ENCODE results near the gene ABHD1. TPM values are rescaled to one million over a fixed set of nuclear protein-coding genes. Genes with fewer than 3 reads are reported as not detected.
"Not testable (repeated sequence)": the region's sequence is repeated elsewhere in the genome, so short reads cannot be mapped to it uniquely, and the experiment has no call there.

ABHD1 gene
- polyA plus RNA-seq (not detected in 2 replicates), polyA minus RNA-seq (not detected in 2 replicates)

DNA sequence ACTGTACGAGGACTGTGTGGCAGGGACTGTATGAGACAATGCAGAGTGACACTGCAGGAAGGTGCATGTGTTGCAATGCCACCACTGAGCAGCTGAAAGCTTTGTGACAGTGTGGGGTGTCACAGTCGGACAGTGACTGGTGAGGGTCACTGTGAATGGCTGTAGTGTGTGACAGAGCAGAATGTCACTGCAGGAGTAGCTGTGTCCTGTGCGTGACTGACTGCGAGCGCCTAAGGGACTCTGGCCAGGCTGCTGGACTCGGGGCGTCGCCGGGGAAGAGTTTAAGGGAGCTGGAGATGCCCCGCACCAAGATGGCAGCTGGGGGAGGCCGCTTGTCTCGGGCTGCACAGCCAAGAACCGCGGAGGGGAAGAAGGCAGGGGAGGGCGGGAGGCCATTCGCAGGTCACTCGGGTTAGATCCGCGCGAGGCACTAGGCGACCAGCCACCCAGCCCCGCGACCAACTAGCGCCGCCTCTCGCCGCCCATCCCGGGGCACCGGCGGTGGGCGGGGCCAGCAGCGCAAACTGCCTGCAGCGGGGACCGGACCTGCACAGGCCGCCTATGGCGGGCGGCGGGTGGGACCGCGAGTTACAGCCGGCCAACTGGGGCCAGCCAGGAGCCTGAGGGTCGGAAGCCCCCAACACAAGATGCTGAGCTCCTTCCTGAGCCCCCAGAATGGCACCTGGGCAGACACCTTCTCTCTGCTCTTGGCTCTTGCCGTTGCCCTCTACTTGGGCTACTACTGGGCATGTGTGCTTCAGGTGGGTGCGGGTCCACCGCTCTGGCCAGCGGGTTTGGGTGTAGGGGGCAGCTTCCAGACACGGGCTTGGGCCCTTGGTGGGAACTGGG, at the start of gene ABHD1:
TSS of gene ABHD1 (plus strand) at position 514 of the 849 bp plus-strand sequence. CDS start at position 648, 134 bp downstream.
- H3K4me2 ChIP-seq (ENCODE audit: low read length) = no peak within 1 kb of the TSS
- no peak within 1 kb of the TSS for H2AFZ ChIP-seq (ENCODE audit: low read depth, low read length)

DNA sequence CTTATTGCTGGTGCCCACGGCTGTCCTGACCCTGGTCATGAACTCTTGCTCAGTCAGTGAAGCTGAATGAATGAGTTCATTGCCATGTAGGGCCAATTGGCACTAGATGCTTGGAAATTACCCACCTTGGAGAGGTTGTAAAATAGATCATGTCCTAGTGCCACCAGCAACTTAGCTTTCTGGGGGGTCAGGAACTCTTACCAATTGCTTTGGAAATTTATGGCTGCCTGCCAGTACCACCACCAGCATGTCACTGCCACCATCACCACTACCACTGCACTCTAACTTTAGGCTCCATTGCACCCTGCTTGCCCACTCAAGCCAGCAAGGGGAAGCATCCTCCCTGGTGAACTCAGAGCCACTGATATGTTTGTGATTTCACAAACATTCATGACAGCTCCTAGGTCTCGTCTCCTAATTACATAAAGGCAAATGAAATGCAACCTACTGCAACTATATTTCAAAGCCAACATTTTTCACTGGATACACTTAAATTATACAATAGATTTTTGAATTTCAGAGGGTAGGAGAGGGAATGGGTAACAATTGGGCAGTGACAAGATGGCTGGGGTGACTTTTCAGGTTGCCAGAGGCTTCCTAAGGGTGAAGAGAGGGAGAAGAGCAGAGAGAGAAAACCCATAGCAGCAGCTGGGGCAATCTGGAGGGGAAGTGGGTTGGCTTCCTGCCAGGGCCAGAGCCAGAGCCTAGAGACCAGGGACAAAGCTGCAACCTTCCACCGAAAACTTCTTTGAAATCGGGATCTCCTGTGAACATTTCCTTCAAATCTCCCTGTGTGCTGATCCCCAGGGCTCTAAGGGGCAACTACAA, 48.7 kb upstream of the ABHD1 start:
- H2AFZ ChIP-seq (ENCODE audit: low read depth, low read length) = no peak overlapping the region
- no peak overlapping the region for H3K9ac ChIP-seq (ENCODE audit: low read length)
- TF ChIP-seq, protein P1, sequence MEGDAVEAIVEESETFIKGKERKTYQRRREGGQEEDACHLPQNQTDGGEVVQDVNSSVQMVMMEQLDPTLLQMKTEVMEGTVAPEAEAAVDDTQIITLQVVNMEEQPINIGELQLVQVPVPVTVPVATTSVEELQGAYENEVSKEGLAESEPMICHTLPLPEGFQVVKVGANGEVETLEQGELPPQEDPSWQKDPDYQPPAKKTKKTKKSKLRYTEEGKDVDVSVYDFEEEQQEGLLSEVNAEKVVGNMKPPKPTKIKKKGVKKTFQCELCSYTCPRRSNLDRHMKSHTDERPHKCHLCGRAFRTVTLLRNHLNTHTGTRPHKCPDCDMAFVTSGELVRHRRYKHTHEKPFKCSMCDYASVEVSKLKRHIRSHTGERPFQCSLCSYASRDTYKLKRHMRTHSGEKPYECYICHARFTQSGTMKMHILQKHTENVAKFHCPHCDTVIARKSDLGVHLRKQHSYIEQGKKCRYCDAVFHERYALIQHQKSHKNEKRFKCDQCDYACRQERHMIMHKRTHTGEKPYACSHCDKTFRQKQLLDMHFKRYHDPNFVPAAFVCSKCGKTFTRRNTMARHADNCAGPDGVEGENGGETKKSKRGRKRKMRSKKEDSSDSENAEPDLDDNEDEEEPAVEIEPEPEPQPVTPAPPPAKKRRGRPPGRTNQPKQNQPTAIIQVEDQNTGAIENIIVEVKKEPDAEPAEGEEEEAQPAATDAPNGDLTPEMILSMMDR (IDR thresholded peaks at IDR 0.05; ENCODE audit: poor library complexity, severe bottlenecking) = no peak
- TF ChIP-seq EP300 (conservative IDR thresholded peaks at IDR 0.05; ENCODE audit: poor library complexity, severe bottlenecking) (no peak), MXI1 (conservative IDR thresholded peaks at IDR 0.05; ENCODE audit: poor library complexity, severe bottlenecking) (no peak), POLR2AphosphoS5 (IDR thresholded peaks at IDR 0.05) (no peak), TAF1 (IDR thresholded peaks at IDR 0.05; ENCODE audit: low read depth) (no peak), EZH2 (IDR thresholded peaks at IDR 0.05; ENCODE audit: borderline replicate concordance, insufficient read depth, low read length, poor library complexity, severe bottlenecking) (no peak), RAD21 (conservative IDR thresholded peaks at IDR 0.05) (no peak), SMC3 (conservative IDR thresholded peaks at IDR 0.05; ENCODE audit: poor library complexity) (no peak)
- TF ChIP-seq, protein P2, sequence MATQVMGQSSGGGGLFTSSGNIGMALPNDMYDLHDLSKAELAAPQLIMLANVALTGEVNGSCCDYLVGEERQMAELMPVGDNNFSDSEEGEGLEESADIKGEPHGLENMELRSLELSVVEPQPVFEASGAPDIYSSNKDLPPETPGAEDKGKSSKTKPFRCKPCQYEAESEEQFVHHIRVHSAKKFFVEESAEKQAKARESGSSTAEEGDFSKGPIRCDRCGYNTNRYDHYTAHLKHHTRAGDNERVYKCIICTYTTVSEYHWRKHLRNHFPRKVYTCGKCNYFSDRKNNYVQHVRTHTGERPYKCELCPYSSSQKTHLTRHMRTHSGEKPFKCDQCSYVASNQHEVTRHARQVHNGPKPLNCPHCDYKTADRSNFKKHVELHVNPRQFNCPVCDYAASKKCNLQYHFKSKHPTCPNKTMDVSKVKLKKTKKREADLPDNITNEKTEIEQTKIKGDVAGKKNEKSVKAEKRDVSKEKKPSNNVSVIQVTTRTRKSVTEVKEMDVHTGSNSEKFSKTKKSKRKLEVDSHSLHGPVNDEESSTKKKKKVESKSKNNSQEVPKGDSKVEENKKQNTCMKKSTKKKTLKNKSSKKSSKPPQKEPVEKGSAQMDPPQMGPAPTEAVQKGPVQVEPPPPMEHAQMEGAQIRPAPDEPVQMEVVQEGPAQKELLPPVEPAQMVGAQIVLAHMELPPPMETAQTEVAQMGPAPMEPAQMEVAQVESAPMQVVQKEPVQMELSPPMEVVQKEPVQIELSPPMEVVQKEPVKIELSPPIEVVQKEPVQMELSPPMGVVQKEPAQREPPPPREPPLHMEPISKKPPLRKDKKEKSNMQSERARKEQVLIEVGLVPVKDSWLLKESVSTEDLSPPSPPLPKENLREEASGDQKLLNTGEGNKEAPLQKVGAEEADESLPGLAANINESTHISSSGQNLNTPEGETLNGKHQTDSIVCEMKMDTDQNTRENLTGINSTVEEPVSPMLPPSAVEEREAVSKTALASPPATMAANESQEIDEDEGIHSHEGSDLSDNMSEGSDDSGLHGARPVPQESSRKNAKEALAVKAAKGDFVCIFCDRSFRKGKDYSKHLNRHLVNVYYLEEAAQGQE (IDR thresholded peaks at IDR 0.05; ENCODE audit: borderline replicate concordance) = no peak

More for the DNA sequence above, at the start of gene ABHD1:
- Histone ChIP-seq H3F3A (ENCODE audit: insufficient read depth, low read length, poor library complexity, severe bottlenecking) (no peaks in the 10 kb centered on the region), H3K4me3 (ENCODE audit: low read length) (peak within 1 kb of the TSS; percentile 58), H3K79me2 (replicated peaks; ENCODE audit: insufficient read depth, low read length) (no peaks in the 10 kb centered on the region), H3K27me3 (ENCODE audit: insufficient read depth, low read depth, low read length) (peaks cover 15% of the 10 kb centered on the region), H4K20me1 (ENCODE audit: insufficient read depth) (no peaks in the 10 kb centered on the region), H3K9me3 (ENCODE audit: low read length) (no peaks in the 10 kb centered on the region), H3K9ac (ENCODE audit: low read length) (no peak within 1 kb of the TSS), H3K27ac (ENCODE audit: low read length) (no peak within 1 kb of the TSS), H3K9me2 (ENCODE audit: insufficient read depth, low read length) (no peaks in the 10 kb centered on the region), H3K36me3 (ENCODE audit: insufficient read depth, low read length) (no peaks in the 10 kb centered on the region)
- no peak for TF ChIP-seq EP300 (conservative IDR thresholded peaks at IDR 0.05; ENCODE audit: poor library complexity, severe bottlenecking)
- TF ChIP-seq EZH2 (IDR thresholded peaks at IDR 0.05; ENCODE audit: borderline replicate concordance, insufficient read depth, low read length, poor library complexity, severe bottlenecking) = no peak

DNA sequence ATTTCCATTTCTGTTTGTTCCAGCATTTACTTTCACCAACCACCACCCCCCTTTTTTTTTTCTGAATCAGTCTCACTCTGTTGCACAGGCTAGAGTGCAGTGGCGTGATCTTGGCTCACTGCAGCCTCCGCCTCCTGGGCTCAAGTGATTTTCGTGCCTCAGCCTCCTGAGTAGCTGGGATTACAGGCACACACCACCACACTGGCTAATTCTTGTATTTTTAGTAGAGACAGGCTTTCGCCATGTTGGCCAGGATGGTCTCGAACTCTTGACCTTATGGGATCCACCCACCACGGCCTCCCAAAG, 48.1 kb upstream of the ABHD1 start:
- not testable (repeated sequence) for H3K9ac ChIP-seq (ENCODE audit: low read length); H3K4me3 ChIP-seq (ENCODE audit: low read length); H3K9me2 ChIP-seq (ENCODE audit: insufficient read depth, low read length); H3K27me3 ChIP-seq (ENCODE audit: insufficient read depth, low read depth, low read length); H4K20me1 ChIP-seq (ENCODE audit: insufficient read depth); H3K9me3 ChIP-seq (ENCODE audit: low read length); H3K27ac ChIP-seq (ENCODE audit: low read length); H3K36me3 ChIP-seq (ENCODE audit: insufficient read depth, low read length); H3F3A ChIP-seq (ENCODE audit: insufficient read depth, low read length, poor library complexity, severe bottlenecking); H3K4me2 ChIP-seq (ENCODE audit: low read length); H2AFZ ChIP-seq (ENCODE audit: low read depth, low read length); H3K79me2 ChIP-seq (replicated peaks; ENCODE audit: insufficient read depth, low read length)

More for the DNA sequence above, 48.7 kb upstream of the ABHD1 start:
- Histone ChIP-seq H3K9me2 (ENCODE audit: insufficient read depth, low read length) (no peaks in the 10 kb centered on the region), H3F3A (ENCODE audit: insufficient read depth, low read length, poor library complexity, severe bottlenecking) (no peaks in the 10 kb centered on the region), H3K36me3 (ENCODE audit: insufficient read depth, low read length) (no peaks in the 10 kb centered on the region), H3K27me3 (ENCODE audit: insufficient read depth, low read depth, low read length) (no peaks in the 10 kb centered on the region), H3K9me3 (ENCODE audit: low read length) (no peaks in the 10 kb centered on the region), H3K4me2 (ENCODE audit: low read length) (no peak overlapping the region), H4K20me1 (ENCODE audit: insufficient read depth) (no peaks in the 10 kb centered on the region), H3K79me2 (replicated peaks; ENCODE audit: insufficient read depth, low read length) (peaks cover 14% of the 10 kb centered on the region), H3K27ac (ENCODE audit: low read length) (no peak overlapping the region), H3K4me3 (ENCODE audit: low read length) (no peak overlapping the region)

All from neural cell (in vitro differentiated cells).